ENCODE results near the gene ANXA2R. TPM values are rescaled to one million over a fixed set of nuclear protein-coding genes. Genes with fewer than 3 reads are reported as not detected.

Gene ANXA2R
- total RNA-seq, 1 experiment from 2014 or later = 3.6 TPM

- Histone ChIP-seq H3K27me3 (ENCODE audit: insufficient read depth, low read depth) (no peaks in the 10 kb centered on the region), H3K9me2 (ENCODE audit: insufficient read depth) (no peaks in the 10 kb centered on the region), H2AFZ (no peak overlapping the region), H3F3A (ENCODE audit: insufficient read depth, low read depth) (peaks cover 21% of the 10 kb centered on the region), H3K4me1 (replicated peaks; ENCODE audit: insufficient read depth) (peaks cover 4% of the 10 kb centered on the region; the same call in 1 of the 2 replicates), H3K4me3 (peak overlapping the region; percentile 8; the same call in 1 of the 2 replicates), H3K79me2 (ENCODE audit: low read depth) (no peaks in the 10 kb centered on the region), H3K36me3 (ENCODE audit: low read depth) (peaks cover 5% of the 10 kb centered on the region; the same call in 1 of the 2 replicates), H3K4me2 (no peak overlapping the region), H3K27ac (no peak overlapping the region), H3K9me3 (ENCODE audit: insufficient read depth, low read depth) (peaks cover 17% of the 10 kb centered on the region), H4K20me1 (ENCODE audit: insufficient read depth) (no peaks in the 10 kb centered on the region)
- no TSS peak for BruUV-seq (replicated peaks)
- intact Hi-C loops (cut with micrococcal nuclease; ENCODE audit: unreplicated experiment) = loop anchor here (1.0 to 2.0 kb wide), 2 partner anchors 14 to 71 kb away; no protein-coding TSS in a partner anchor
- POLR2A ChIA-PET (ENCODE audit: unreplicated experiment) = no interaction called here
- no peak for DNase-seq
- TF ChIP-seq, protein P1, sequence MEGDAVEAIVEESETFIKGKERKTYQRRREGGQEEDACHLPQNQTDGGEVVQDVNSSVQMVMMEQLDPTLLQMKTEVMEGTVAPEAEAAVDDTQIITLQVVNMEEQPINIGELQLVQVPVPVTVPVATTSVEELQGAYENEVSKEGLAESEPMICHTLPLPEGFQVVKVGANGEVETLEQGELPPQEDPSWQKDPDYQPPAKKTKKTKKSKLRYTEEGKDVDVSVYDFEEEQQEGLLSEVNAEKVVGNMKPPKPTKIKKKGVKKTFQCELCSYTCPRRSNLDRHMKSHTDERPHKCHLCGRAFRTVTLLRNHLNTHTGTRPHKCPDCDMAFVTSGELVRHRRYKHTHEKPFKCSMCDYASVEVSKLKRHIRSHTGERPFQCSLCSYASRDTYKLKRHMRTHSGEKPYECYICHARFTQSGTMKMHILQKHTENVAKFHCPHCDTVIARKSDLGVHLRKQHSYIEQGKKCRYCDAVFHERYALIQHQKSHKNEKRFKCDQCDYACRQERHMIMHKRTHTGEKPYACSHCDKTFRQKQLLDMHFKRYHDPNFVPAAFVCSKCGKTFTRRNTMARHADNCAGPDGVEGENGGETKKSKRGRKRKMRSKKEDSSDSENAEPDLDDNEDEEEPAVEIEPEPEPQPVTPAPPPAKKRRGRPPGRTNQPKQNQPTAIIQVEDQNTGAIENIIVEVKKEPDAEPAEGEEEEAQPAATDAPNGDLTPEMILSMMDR (conservative IDR thresholded peaks at IDR 0.05) = no peak
- no peak for TF ChIP-seq EZH2 (IDR thresholded peaks at IDR 0.05; ENCODE audit: low read depth)
- CTCF ChIA-PET = interaction anchor here (1.1 kb wide), 1 partner anchor 14 kb away, joined by 3 read pairs; no protein-coding TSS in a partner anchor
Observed at GRCh38 chr5:42993516-42994245, 46.4 kb downstream of the ANXA2R start.

DNA sequence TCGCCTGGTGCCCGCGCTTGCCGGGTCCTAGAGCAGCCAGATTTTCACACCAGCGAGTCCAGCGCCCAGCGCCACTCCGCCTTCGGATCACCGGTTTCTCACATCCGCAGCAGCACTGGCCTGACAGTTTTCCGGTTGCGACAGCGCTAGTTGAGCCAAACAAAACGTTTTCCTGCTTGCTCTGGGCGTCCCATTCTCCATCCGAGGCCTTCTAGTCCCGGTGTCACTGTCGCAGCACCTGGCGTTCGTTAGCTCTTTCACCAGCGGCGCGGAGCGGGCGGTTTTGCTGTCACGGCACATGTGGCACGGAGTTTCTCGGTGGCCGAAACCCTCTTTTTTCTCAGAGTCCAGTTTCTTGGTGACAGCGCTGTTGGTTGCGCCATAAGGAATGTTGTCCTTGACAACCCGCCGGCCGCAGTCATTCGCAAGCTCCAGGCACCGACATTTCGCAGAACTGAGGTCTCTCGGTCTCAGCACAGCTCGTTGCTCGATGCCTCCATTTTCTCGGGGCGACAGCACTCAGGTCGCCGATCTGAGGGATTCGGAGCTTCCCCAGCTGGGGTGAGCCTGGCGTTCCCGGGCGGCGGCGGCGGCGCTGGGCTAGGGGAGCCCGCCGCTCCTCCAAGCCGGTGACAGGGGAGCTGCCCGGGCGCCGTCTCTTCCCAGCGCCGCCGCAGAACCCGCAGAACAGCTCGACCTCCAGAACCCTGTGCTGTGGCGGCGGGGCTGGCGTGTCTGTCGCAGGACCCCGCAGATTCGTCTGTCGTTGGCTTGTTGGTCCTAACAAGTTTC, 47.8 kb downstream of the ANXA2R start:
- BruUV-seq (replicated peaks) = no TSS peak
- TF ChIP-seq, protein P1 (conservative IDR thresholded peaks at IDR 0.05) = no peak
- no peak for TF ChIP-seq EZH2 (IDR thresholded peaks at IDR 0.05; ENCODE audit: low read depth)
- intact Hi-C loops (cut with micrococcal nuclease; ENCODE audit: unreplicated experiment) = loop anchor here (2.0 kb wide), 1 partner anchor 73 kb away; no protein-coding TSS in a partner anchor
- Histone ChIP-seq H3K9me3 (ENCODE audit: insufficient read depth, low read depth) (peaks cover 17% of the 10 kb centered on the region), H3K36me3 (ENCODE audit: low read depth) (peaks cover 5% of the 10 kb centered on the region; the same call in 1 of the 2 replicates), H3K4me1 (replicated peaks; ENCODE audit: insufficient read depth) (peaks cover 4% of the 10 kb centered on the region; the same call in 1 of the 2 replicates), H3F3A (ENCODE audit: insufficient read depth, low read depth) (peaks cover 21% of the 10 kb centered on the region), H3K9me2 (ENCODE audit: insufficient read depth) (no peaks in the 10 kb centered on the region), H2AFZ (peak overlapping the region; percentile 59), H3K27me3 (ENCODE audit: insufficient read depth, low read depth) (no peaks in the 10 kb centered on the region), H3K79me2 (ENCODE audit: low read depth) (no peaks in the 10 kb centered on the region), H3K27ac (peak overlapping the region; percentile 60), H4K20me1 (ENCODE audit: insufficient read depth) (no peaks in the 10 kb centered on the region), H3K4me2 (peak overlapping the region; percentile 64), H3K4me3 (peak overlapping the region; percentile 52)
- ChIA-PET POLR2A (ENCODE audit: unreplicated experiment) (interaction anchor here (0.7 kb wide), 2 partner anchors 10 to 16 kb away, joined by 3 to 4 read pairs; no protein-coding TSS in a partner anchor), CTCF (interaction anchor here (0.8 kb wide), 1 partner anchor 49 kb away, joined by 3 read pairs; no protein-coding TSS in a partner anchor)
- DNase-seq = peak; percentile 73 to 75

Data from PC-9 (cell line).